ENCODE data around the gene RNF112.

RNF112 gene

DNA sequence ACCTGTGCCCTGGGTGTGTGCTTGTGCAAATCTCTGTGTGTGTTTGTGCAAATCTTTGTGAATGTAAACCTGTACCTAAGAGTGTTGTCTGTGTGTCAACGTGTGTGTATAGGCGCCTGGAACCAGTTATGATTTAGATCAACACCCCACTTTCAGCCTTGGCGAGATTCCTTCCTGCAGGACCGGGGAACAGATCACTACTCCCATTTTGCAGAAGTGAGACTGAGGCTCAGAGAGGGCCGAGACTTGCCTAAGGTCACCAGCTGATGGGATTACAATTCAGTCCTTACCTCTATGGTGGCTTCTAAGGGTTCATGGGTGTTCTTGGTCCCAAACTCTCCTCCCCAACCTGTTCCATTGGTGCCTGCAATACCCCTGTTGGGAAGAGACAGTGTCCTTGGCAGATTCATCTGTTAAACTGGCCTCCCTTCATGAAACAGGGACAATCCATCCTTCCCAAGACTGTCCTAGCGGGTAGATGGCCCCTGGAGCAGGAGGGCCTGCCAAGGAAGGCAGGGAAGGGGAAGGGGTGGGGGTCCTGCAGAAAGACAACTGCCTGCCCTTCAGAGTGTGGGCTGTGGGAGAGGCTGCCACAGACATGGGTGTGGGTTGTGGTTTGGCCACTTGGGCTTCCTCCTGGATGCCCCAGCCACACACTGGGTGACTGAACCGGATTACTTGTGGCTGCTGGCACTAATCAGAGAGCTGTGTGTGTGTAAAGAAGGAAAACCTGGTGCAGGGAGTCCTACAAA is 39.6 kb upstream of the RNF112 start:
- in situ Hi-C loops (cut with HindIII; ENCODE audit: low pct_ligation_motif_present, low pct_unique_long_range_greater_than_20kb, low sequenced_read_pairs): loop anchor here (25.0 kb wide), 1 partner anchor 91 kb away; no protein-coding TSS in a partner anchor
- no peak for DNase-seq

DNA sequence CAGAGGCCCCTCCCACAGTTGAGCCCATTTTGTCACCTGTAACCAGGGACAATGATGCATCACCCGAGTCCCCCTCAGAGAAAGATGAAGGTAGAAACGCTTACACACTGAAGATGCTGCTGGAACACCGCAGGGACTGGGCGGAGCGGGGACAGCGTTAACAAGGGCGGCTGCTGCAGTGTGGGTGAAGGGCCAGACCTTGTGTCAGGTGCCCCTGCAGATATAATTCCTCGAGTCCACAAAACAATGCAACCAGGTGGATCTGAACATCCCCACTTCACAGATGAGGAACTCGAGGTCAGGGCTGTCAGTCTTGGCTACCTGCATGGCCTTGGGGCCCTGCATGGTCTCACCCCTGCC is 39.0 kb upstream of the RNF112 start:
- no peak for DNase-seq
- in situ Hi-C loops (cut with HindIII; ENCODE audit: low pct_ligation_motif_present, low pct_unique_long_range_greater_than_20kb, low sequenced_read_pairs): loop anchor here (25.0 kb wide), 1 partner anchor 90 kb away; no protein-coding TSS in a partner anchor

DNA sequence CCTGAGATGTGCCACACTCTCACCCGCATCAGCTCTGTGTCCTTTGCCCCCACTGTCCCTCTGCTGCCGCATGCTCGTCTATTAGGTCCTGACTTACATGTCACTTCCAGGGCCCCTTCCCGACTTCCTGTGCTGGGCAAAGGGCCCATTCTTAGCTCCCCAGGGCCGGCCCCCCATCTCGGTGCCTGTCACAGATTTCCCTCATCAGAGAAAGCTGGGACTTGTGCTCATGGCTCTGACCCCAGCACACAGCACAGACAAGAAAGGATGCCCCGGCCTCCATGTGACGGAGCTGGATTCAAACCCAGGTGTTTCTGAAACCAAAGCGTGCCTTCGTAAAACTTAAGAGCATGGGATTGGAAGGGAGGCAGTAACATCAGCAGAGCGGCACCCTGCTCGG is 38.6 kb upstream of the RNF112 start:
- in situ Hi-C loops (cut with HindIII; ENCODE audit: low pct_ligation_motif_present, low pct_unique_long_range_greater_than_20kb, low sequenced_read_pairs): loop anchor here (25.0 kb wide), 1 partner anchor 90 kb away; no protein-coding TSS in a partner anchor

DNA sequence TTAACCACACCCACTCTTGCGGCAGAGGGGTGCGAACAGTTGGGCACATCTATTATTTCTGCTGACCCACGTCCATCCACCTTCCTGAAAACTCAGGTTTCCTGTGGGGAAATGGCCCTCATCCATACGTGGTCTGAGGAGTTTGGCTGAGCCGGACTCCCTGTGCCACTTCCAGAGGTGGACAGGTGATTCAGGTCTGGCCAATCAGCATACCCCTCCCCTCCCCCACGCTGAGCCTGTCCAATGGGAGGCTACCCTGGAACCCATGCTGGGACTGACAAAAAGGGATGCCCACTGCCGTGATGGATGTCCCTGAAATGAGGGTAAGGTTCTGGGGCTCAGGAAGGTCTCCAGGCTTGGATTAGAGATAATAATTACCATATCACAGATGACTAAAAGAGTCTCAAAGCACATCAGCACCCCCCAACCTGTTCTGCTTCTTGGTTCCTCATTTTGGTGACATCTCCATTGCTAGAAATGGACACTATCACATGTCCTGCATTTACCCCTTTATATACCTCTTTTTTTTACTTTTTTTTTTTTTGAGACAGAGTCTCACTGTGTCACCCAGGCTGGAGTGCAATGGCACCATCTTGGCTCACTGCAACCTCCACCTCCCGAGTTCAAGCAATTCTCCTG is 38.0 kb upstream of the RNF112 start:
- no peak for DNase-seq
- in situ Hi-C loops (cut with HindIII; ENCODE audit: low pct_ligation_motif_present, low pct_unique_long_range_greater_than_20kb, low sequenced_read_pairs): loop anchor here (25.0 kb wide), 1 partner anchor 89 kb away; no protein-coding TSS in a partner anchor

More for the DNA sequence above, 38.6 kb upstream of the RNF112 start:
- no peak for DNase-seq

DNA sequence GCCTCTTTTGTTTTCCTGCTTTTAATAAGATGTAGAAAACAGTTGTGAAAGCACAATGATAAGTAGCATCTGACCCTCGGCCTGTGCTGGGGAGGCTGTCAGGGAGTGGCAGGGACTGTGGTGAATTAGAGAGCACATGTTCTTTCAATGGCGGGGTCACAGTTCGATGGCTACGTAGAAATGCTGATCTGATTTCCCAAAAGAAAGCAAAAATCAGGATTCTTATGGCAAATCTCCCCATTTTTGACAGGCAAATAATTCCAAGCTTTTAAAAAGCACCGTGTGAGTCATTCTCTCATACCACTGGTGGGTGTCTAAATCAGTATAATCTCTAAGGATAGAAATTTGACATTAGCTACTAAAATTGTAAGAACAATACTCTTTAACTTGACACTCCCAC is 36.9 kb upstream of the RNF112 start:
- no peak for DNase-seq
- in situ Hi-C loops (cut with HindIII; ENCODE audit: low pct_ligation_motif_present, low pct_unique_long_range_greater_than_20kb, low sequenced_read_pairs): loop anchor here (25.0 kb wide), 1 partner anchor 88 kb away; no protein-coding TSS in a partner anchor

- in situ Hi-C loops (cut with HindIII; ENCODE audit: low pct_ligation_motif_present, low pct_unique_long_range_greater_than_20kb, low sequenced_read_pairs): no loop called here
- no peak for DNase-seq
Measured at GRCh38 chr17:19375732-19376131, 35.3 kb upstream of the RNF112 start.

DNA sequence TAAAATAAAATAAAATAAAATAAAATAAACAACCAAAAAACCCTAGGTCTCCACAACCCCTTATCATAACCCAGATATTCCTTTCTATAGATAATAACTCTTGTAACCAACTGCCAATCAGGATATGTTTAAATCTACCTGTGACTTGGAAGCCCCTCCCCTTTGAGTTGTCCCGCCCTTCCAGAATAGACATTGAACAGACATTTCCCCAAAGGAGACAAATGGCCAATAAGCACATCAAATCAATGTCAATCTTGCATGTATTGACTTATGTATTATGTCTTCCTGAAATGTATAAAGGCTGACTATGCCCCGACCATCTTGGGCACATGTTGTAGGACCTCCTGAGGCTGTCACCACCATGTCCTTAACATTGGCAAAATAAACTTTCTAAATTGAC is 34.2 kb upstream of the RNF112 start:
- in situ Hi-C loops (cut with HindIII; ENCODE audit: low pct_ligation_motif_present, low pct_unique_long_range_greater_than_20kb, low sequenced_read_pairs): no loop called here
- DNase-seq: peak; percentile 13

DNA sequence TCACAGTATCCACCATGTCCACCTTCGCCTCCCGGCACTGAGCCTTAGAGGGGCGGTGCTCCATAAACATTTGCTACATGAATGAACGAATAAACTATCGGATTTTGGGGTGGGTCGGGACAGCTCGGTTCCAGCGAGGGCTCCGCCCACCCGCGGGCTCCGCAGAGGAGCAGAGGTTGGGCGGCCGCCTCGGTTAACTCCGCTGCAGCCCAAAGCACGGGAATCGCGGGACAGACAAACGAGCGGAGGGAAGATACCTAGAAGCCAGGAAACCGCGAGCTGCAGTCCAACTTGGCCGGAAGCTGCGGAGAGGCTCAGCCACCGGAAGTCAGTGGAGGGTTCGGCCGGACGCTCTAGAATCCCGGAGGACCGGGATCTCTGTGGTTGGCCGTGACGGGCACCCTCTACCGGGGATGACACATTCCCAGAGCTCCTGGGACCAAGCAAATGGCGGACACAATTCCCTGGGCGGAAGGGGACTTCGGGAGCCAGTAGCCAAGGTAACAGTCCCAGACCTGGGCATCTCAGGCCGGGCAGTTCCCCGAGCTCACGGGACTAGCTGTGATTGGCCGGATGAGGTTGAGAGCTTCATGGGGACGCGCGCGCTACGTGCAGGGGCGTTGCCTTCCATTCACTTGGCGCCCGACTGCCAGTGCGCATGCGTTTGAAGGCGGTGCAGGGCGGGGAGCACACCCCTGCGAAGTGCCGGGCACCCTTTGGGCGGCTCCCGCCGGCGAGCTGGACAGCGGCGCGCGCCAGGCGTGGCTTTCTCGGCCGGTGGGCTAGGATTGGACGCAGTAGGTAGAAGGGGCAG is 33.2 kb upstream of the RNF112 start:
- DNase-seq: peak; percentile 99
- in situ Hi-C loops (cut with HindIII; ENCODE audit: low pct_ligation_motif_present, low pct_unique_long_range_greater_than_20kb, low sequenced_read_pairs): no loop called here

- in situ Hi-C loops (cut with HindIII; ENCODE audit: low pct_ligation_motif_present, low pct_unique_long_range_greater_than_20kb, low sequenced_read_pairs): no loop called here
- no peak for DNase-seq
Measured at GRCh38 chr17:19378416-19379360, 32.3 kb upstream of the RNF112 start, which contains the start of gene MAPK7. Gene MAPK7, plus strand, starts transcription at chr17:19378498. Its CDS starts 403 bp downstream, at chr17:19378901.

DNA sequence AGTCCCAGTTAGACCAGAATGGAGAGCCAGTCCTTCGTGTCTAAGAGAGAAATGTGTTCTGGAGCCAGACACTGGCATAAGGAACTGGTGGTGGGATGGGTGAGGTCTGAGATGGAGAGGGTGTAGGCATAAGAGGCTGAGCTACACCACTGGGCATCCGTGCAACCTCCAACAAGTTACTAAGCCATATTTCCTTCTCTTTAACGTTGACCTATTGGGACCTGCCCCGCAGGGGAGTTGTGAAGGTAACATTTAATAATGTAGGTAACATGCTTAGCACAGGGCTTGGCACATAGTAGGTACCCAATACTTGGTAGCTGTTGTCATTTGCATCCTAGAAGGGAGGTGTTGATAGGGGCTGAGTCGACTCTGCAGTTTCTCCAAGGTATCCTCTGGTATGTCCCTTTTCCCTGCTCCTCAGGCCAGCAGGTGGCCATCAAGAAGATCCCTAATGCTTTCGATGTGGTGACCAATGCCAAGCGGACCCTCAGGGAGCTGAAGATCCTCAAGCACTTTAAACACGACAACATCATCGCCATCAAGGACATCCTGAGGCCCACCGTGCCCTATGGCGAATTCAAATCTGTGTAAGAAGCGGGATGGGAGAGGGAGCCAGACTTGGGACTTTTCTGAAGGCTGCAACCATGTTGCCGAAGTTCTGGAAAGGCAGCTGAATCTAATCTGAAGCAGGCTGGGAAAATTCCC is 31.5 kb upstream of the RNF112 start:
- no peak for DNase-seq
- in situ Hi-C loops (cut with HindIII; ENCODE audit: low pct_ligation_motif_present, low pct_unique_long_range_greater_than_20kb, low sequenced_read_pairs): no loop called here

GRCh38 chr17:19380481-19381301 is 30.3 kb upstream of the RNF112 start:
- DNase-seq: no peak
- in situ Hi-C loops (cut with HindIII; ENCODE audit: low pct_ligation_motif_present, low pct_unique_long_range_greater_than_20kb, low sequenced_read_pairs): no loop called here

DNA sequence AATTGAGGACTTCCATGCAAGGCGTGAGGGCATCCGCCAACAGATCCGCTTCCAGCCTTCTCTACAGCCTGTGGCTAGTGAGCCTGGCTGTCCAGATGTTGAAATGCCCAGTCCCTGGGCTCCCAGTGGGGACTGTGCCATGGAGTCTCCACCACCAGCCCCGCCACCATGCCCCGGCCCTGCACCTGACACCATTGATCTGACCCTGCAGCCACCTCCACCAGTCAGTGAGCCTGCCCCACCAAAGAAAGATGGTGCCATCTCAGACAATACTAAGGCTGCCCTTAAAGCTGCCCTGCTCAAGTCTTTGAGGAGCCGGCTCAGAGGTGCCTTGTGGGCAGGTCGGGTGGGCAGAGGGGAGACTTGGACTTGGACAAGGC is 29.7 kb upstream of the RNF112 start:
- no peak for DNase-seq
- in situ Hi-C loops (cut with HindIII; ENCODE audit: low pct_ligation_motif_present, low pct_unique_long_range_greater_than_20kb, low sequenced_read_pairs): no loop called here

DNA sequence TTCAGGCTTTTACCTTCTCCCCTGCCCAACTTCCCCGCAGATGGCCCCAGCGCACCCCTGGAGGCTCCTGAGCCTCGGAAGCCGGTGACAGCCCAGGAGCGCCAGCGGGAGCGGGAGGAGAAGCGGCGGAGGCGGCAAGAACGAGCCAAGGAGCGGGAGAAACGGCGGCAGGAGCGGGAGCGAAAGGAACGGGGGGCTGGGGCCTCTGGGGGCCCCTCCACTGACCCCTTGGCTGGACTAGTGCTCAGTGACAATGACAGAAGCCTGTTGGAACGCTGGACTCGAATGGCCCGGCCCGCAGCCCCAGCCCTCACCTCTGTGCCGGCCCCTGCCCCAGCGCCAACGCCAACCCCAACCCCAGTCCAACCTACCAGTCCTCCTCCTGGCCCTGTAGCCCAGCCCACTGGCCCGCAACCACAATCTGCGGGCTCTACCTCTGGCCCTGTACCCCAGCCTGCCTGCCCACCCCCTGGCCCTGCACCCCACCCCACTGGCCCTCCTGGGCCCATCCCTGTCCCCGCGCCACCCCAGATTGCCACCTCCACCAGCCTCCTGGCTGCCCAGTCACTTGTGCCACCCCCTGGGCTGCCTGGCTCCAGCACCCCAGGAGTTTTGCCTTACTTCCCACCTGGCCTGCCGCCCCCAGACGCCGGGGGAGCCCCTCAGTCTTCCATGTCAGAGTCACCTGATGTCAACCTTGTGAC is 29.1 kb upstream of the RNF112 start:
- in situ Hi-C loops (cut with HindIII; ENCODE audit: low pct_ligation_motif_present, low pct_unique_long_range_greater_than_20kb, low sequenced_read_pairs): no loop called here
- no peak for DNase-seq

GRCh38 chr17:19382531-19383444 is 28.2 kb upstream of the RNF112 start:
- no peak for DNase-seq
- in situ Hi-C loops (cut with HindIII; ENCODE audit: low pct_ligation_motif_present, low pct_unique_long_range_greater_than_20kb, low sequenced_read_pairs): no loop called here

DNA sequence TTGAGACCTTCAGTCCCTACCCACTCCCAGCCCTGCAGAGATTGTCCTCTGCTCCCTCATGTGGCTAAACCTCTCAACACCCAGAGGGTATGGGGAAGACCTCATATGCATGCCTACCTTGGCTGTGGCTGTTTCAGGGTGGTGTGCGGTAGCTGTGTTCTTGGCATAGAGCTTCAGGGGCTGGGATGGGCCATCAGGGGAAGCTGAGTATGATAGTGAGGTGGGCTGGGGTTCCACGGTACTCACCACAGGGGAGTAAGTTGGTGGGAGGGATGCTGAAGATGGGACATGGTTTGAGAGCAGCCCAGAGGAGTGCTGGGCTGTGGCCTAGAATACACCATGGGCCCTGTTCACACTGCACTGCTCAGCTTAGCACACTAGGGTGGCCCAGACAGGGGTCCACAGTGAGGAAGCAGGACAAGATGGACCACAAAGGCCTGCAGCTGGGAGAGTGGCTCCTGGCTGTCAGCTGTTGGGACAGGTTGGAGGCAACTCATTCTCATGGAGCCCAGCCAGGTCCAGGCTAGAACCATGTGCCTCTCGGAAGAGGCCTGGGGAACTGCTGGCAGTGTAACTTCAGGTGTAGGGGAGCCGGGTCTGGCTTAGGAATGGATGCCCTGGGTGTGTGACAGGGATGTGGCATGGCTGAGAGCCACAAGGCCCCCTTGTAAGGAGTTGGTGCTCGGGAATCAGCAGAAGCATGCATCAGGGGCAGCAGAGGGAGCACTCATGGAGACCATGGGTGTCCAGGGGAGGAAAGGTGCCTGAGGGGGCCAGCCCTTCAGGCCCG is 27.2 kb upstream of the RNF112 start:
- DNase-seq: no peak
- in situ Hi-C loops (cut with HindIII; ENCODE audit: low pct_ligation_motif_present, low pct_unique_long_range_greater_than_20kb, low sequenced_read_pairs): no loop called here
